Measurements from ENCODE around the gene COL5A1. TPM values are rescaled to one million over a fixed set of nuclear protein-coding genes. Genes with fewer than 3 reads are reported as not detected.
"Not testable (repeated sequence)": the region's sequence is repeated elsewhere in the genome, so short reads cannot be mapped to it uniquely, and the experiment has no call there.

COL5A1 gene
- total RNA-seq, 1 donor from 2014 or later, result 6.1 TPM

GRCh38 chr9:134643222-134643671 lies 1.6 kb downstream of the COL5A1 start:
- Histone ChIP-seq H4K20me1 (ENCODE audit: low read depth) (peaks cover 49% of the 10 kb centered on the region), H3K79me2 (ENCODE audit: low read depth) (no peaks in the 10 kb centered on the region), H3K27me3 (peaks cover 23% of the 10 kb centered on the region), H3K4me1 (peaks cover 22% of the 10 kb centered on the region), H3K4me3 (peak overlapping the region; percentile 73), H3K27ac (no peak overlapping the region), H3F3A (ENCODE audit: low read depth) (peaks cover 16% of the 10 kb centered on the region), H3K4me2 (peak overlapping the region; percentile 82), H3K9ac (no peak overlapping the region), H2AFZ (replicated peaks) (no peak overlapping the region), H3K9me3 (ENCODE audit: low read depth) (no peaks in the 10 kb centered on the region), H3K36me3 (no peaks in the 10 kb centered on the region)
- peaks cover 38% of the 10 kb centered on the region for H3K4me1 Mint-ChIP-seq
- H3K9me3 Mint-ChIP-seq, result no peaks in the 10 kb centered on the region
- H3K27me3 Mint-ChIP-seq (ENCODE audit: insufficient read depth, low read depth), result peaks cover 21% of the 10 kb centered on the region
- TF ChIP-seq EZH2 (IDR thresholded peaks at IDR 0.05) (no peak), EZH2phosphoT487 (IDR thresholded peaks at IDR 0.05) (no peak)
- TF ChIP-seq, protein P1, sequence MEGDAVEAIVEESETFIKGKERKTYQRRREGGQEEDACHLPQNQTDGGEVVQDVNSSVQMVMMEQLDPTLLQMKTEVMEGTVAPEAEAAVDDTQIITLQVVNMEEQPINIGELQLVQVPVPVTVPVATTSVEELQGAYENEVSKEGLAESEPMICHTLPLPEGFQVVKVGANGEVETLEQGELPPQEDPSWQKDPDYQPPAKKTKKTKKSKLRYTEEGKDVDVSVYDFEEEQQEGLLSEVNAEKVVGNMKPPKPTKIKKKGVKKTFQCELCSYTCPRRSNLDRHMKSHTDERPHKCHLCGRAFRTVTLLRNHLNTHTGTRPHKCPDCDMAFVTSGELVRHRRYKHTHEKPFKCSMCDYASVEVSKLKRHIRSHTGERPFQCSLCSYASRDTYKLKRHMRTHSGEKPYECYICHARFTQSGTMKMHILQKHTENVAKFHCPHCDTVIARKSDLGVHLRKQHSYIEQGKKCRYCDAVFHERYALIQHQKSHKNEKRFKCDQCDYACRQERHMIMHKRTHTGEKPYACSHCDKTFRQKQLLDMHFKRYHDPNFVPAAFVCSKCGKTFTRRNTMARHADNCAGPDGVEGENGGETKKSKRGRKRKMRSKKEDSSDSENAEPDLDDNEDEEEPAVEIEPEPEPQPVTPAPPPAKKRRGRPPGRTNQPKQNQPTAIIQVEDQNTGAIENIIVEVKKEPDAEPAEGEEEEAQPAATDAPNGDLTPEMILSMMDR (IDR thresholded peaks at IDR 0.05), result no peak
- DNase-seq (ENCODE audit: low spot score), result peak; percentile 42
- H3K4me3 Mint-ChIP-seq, result peak overlapping the region; percentile 85
- H3K27ac Mint-ChIP-seq, result peak overlapping the region; percentile 63
- no peaks in the 10 kb centered on the region for H3K36me3 Mint-ChIP-seq

GRCh38 chr9:134644401-134644724 lies 2.8 kb downstream of the COL5A1 start:
- H3K79me2 ChIP-seq (ENCODE audit: low read depth); H3K27ac Mint-ChIP-seq; H3K36me3 ChIP-seq; H3K9me3 Mint-ChIP-seq; H3K27ac ChIP-seq; H2AFZ ChIP-seq (replicated peaks); H3K9me3 ChIP-seq (ENCODE audit: low read depth); H3K4me3 Mint-ChIP-seq; H3K4me2 ChIP-seq; H3K9ac ChIP-seq; DNase-seq (ENCODE audit: low spot score); H3K36me3 Mint-ChIP-seq; H3K4me3 ChIP-seq: not testable (repeated sequence)
- H3K27me3 Mint-ChIP-seq (ENCODE audit: insufficient read depth, low read depth), result peaks cover 21% of the 10 kb centered on the region
- H4K20me1 ChIP-seq (ENCODE audit: low read depth), result peaks cover 49% of the 10 kb centered on the region
- H3F3A ChIP-seq (ENCODE audit: low read depth), result peaks cover 16% of the 10 kb centered on the region
- H3K4me1 Mint-ChIP-seq, result peaks cover 38% of the 10 kb centered on the region
- peaks cover 22% of the 10 kb centered on the region for H3K4me1 ChIP-seq
- H3K27me3 ChIP-seq, result peaks cover 23% of the 10 kb centered on the region

- H3K9ac ChIP-seq, result no peak overlapping the region
- no peaks in the 10 kb centered on the region for H3K36me3 ChIP-seq
- no peak overlapping the region for H3K27ac ChIP-seq
- H3K4me3 ChIP-seq, result no peak overlapping the region
- no peak overlapping the region for H3K27ac Mint-ChIP-seq
- peaks cover 49% of the 10 kb centered on the region for H4K20me1 ChIP-seq (ENCODE audit: low read depth)
- TF ChIP-seq EZH2phosphoT487 (IDR thresholded peaks at IDR 0.05) (no peak), EZH2 (IDR thresholded peaks at IDR 0.05) (no peak)
- TF ChIP-seq, protein P1 (IDR thresholded peaks at IDR 0.05), result no peak
- H3F3A ChIP-seq (ENCODE audit: low read depth), result peaks cover 16% of the 10 kb centered on the region
- H2AFZ ChIP-seq (replicated peaks), result no peak overlapping the region
- H3K4me1 Mint-ChIP-seq, result peaks cover 37% of the 10 kb centered on the region
- H3K4me1 ChIP-seq, result peaks cover 22% of the 10 kb centered on the region
- H3K4me3 Mint-ChIP-seq, result no peak overlapping the region
- H3K9me3 ChIP-seq (ENCODE audit: low read depth), result no peaks in the 10 kb centered on the region
- no peaks in the 10 kb centered on the region for H3K79me2 ChIP-seq (ENCODE audit: low read depth)
- DNase-seq (ENCODE audit: low spot score), result peak; percentile 48
- no peaks in the 10 kb centered on the region for H3K9me3 Mint-ChIP-seq
- peaks cover 16% of the 10 kb centered on the region for H3K27me3 Mint-ChIP-seq (ENCODE audit: insufficient read depth, low read depth)
- no peaks in the 10 kb centered on the region for H3K36me3 Mint-ChIP-seq
- peaks cover 23% of the 10 kb centered on the region for H3K27me3 ChIP-seq
- peak overlapping the region; percentile 31 for H3K4me2 ChIP-seq
Observed at GRCh38 chr9:134644725-134645606, 3.4 kb downstream of the COL5A1 start.
